ENCODE measurements around the gene MRPL4.

Gene MRPL4

DNA sequence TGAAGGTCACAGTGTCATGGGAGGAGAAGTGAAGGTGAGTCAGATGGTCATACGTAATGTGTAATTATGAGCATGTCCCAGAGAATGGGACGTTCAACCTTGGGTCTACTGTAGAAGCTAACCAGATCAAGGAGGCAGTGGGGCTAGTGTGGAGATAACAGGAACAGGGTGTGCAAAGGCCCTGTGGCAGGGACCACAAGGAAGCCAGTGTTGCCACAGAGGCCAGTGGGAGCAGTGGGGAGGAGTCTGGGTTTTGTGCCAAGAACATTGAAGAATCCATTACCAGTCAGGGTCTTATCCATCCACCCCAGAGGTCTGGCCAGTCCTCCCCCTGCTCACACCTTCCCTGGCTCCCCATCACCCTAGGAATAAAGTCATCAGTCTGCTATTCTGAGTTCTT is 3.3 kb downstream of the MRPL4 start:
- in situ Hi-C loops (cut with HindIII; ENCODE audit: low pct_ligation_motif_present, low pct_unique_long_range_greater_than_20kb, low sequenced_read_pairs) = no loop called here
- no peak for DNase-seq

DNA sequence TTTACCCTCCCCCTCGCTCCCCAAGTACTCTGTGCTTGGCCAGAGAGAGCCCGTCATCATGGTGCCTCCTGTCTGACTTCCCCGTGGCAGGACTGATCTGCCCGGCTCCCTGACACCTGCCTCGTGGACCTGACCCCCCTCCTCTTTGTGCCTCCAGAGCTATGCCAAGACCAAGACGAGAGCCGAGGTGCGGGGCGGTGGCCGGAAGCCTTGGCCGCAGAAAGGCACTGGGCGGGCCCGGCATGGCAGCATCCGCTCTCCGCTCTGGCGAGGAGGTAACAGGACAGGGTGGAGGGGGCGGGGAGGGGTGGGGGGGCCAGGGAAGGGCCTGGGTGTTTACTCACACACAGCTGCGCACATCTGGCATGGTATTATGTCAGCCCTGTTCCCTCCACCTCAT is 4.5 kb downstream of the MRPL4 start:
- in situ Hi-C loops (cut with HindIII; ENCODE audit: low pct_ligation_motif_present, low pct_unique_long_range_greater_than_20kb, low sequenced_read_pairs) = no loop called here
- DNase-seq = no peak

DNA sequence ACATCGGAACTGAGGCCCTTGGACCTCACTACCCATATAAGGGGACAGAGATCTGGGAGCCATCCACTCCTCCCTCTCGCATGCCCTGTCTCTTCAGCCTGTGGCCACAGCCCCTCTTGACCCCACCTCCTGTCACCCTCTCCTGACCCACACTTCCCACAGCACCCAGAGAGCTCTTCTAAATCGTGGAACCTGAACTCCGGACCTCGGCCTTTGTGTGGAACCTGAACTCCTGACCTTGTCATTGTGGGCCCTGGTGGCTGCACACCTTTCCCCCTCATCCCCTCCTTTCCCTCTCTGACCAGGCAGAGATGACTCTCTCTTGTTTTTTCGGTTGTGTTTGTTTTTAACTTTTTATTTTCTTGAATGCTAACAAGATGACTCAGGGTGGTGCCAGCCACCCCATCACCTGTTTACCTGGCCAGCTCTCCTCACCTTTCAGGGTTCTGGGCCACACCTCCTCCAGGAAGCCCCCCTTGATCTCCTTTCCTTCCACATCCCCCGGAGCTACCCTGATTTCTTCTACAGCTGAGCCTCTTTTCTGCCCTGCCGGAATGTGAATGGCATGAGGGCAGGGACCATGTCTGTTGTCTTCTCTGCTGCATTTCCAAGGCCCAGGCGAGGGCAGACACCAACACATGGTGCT is 5.1 kb downstream of the MRPL4 start:
- in situ Hi-C loops (cut with HindIII; ENCODE audit: low pct_ligation_motif_present, low pct_unique_long_range_greater_than_20kb, low sequenced_read_pairs) = no loop called here
- no peak for DNase-seq

DNA sequence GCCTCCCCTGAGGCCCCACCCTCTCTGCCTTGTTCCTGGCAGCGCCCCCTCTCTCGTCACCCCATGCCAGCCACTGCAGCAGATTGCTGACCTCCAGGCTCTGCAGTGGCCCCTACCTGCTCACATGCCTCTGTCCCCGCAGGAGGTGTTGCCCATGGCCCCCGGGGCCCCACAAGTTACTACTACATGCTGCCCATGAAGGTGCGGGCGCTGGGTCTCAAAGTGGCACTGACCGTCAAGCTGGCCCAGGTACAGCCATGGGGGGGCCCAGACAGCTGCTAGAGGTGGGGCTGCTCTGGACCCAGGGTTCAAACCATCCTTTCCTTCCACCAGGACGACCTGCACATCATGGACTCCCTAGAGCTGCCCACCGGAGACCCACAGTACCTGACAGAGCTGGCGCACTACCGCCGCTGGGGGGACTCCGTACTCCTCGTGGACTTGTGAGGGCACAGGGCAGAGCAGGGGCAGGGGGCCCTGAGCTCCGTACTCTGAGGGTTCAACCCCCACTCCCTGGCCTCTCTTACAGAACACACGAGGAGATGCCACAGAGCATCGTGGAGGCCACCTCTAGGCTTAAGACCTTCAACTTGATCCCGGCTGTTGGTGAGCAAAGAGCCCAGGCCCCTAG is 6.2 kb downstream of the MRPL4 start:
- in situ Hi-C loops (cut with HindIII; ENCODE audit: low pct_ligation_motif_present, low pct_unique_long_range_greater_than_20kb, low sequenced_read_pairs) = no loop called here
- DNase-seq = no peak

DNA sequence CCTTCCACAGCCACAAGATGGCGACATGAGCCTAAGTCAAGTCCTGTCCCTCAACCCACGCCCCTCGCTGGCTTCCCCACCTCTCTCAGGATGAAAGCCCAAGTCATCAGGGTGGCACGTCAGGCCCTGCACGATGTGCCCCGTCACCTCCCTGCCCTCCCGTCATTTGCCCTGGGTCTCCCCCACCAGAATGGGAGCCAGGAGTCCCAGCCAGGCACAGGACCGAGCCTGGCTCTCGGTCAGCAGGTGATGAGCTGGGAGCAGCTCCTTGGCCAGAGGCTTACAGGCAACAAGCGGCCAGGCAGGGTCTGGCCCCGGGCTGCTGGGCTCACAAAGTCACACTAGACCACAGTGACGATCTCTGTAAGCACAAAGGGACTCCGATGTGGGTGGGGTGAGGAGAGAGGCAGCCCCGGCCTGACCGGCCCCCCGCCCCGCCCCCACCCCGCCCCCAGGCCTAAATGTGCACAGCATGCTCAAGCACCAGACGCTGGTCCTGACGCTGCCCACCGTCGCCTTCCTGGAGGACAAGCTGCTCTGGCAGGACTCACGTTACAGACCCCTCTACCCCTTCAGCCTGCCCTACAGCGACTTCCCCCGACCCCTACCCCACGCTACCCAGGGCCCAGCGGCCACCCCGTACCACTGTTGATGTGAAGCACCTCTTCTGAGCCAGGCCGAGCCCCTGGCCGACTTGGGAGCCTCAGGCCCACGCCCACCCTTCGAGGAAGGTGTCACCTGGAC is 7.3 kb downstream of the MRPL4 start:
- in situ Hi-C loops (cut with HindIII; ENCODE audit: low pct_ligation_motif_present, low pct_unique_long_range_greater_than_20kb, low sequenced_read_pairs) = no loop called here
- DNase-seq = peak; percentile 83

DNA sequence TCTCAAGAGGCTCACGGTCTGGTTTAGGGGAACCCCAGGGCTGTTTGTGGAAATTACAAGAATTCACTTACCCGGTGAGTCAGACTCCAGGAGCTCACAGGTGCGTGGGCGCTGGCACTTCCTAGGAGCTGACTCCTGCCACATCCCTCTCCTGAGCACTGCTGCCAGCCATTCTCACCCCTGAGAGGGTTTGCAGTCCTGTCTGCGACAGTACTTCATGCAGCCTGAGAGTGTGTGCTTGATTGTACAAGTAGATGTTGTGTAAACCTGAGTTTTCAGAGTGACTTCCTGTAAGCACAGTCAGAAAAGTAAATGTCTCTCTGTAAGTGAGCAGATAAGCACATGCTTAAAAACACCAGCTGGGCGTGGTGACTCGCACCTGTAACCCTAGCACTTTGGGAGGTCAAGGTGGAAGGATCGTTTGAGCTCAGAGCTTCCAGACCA is 8.1 kb downstream of the MRPL4 start:
- in situ Hi-C loops (cut with HindIII; ENCODE audit: low pct_ligation_motif_present, low pct_unique_long_range_greater_than_20kb, low sequenced_read_pairs) = no loop called here
- no peak for DNase-seq

DNA sequence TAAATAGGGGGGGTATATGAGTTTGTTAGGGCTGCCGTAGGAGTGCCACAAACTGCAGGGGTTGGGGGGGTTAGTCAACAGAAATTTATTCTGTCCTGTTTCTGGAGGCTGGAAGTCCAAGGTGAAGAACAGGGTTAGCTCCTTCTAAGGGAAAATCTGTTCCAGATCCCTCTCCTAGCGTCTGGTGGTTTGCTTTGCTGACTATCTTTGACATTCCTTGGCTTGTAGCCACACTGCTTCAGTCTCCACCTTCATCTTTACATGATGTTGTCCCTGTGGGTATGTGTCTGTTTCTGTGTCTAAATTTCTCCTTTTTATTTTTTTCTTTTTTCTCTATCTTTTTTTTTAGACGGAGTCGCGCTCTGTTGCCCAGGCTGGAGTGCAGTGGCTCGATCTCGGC is 10.8 kb downstream of the MRPL4 start:
- no peak for DNase-seq
- in situ Hi-C loops (cut with HindIII; ENCODE audit: low pct_ligation_motif_present, low pct_unique_long_range_greater_than_20kb, low sequenced_read_pairs) = no loop called here

DNA sequence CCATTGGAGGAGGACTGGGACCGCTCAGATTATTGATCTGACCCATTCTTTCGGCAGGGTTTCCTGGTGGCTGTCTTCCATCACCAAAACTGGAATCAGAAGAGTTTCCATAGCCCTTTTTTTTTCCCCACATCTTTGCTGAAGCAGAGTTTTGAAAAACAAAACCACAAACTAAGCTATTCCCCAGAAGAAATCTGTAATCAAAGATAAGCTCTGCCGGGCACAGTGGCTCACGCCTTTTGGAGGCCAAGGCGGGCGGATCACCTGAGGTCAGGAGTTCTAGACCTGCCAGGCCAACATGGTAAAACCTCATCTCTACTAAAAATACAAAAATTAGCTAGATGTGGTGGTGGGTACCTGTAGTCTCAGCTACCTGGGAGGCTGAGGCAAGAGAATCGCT is 14.7 kb downstream of the MRPL4 start:
- in situ Hi-C loops (cut with HindIII; ENCODE audit: low pct_ligation_motif_present, low pct_unique_long_range_greater_than_20kb, low sequenced_read_pairs) = no loop called here

DNA sequence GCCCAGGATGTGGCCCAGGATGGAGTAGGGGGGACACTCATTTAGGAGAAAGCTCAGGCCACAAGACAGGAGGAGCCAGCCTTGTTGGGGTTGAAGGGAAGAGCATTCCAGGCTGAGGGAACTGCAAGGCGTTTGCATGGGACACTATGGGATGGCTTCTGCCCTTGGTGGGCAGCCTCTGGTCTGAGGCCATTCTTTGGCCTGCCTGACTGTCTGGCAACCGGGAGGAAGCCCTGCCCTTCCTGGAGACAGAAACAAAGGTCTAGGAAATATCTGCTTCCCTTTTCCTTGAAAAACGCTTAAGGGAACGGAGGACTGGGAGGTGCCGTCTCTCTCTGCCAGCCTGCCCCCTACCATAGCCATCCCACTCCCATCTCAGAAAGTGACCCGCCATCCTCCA is 16.1 kb downstream of the MRPL4 start:
- DNase-seq = no peak
- in situ Hi-C loops (cut with HindIII; ENCODE audit: low pct_ligation_motif_present, low pct_unique_long_range_greater_than_20kb, low sequenced_read_pairs) = no loop called here

More for the DNA sequence above, 14.7 kb downstream of the MRPL4 start:
- DNase-seq = no peak

DNA sequence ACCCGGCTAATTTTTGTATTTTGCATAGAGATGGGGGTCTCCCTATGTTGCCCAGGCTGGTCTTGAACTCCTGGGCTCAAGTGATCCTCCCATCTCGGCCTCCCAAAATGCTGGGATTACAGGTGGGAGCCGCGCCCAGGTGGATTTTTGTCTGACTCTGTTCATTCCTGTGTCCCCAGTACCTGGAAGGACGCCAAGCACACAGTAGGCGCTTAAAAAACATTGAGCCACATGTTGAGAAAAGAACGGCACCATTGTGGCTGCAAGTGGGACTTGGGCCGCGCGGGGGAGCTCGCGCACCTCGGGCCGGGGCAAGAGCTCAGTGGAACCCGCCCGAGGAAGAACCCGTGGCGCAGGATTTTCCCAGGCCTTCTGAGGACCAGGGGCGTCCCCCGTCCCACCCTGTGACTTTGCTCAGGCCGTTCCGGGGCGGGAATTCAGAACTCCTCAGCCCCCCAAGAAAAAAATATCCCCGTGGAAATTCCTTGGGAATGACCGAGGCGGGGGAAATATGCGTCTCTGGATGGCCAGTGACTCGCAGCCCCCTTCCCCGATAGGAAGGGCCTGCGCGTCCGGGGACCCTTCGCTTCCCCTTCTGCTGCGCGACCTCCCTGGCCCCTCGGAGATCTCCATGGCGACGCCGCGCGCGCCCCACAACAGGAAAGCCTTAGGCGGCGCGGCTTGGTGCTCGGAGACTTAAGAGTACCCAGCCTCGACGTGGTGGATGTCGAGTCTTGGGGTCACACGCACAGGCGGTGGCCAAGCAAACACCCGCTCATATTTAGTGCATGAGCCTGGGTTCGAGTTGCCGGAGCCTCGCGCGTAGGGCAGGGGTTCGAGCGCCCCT is 17.5 kb downstream of the MRPL4 start:
- in situ Hi-C loops (cut with HindIII; ENCODE audit: low pct_ligation_motif_present, low pct_unique_long_range_greater_than_20kb, low sequenced_read_pairs) = no loop called here
- peak; percentile 65 for DNase-seq

DNA sequence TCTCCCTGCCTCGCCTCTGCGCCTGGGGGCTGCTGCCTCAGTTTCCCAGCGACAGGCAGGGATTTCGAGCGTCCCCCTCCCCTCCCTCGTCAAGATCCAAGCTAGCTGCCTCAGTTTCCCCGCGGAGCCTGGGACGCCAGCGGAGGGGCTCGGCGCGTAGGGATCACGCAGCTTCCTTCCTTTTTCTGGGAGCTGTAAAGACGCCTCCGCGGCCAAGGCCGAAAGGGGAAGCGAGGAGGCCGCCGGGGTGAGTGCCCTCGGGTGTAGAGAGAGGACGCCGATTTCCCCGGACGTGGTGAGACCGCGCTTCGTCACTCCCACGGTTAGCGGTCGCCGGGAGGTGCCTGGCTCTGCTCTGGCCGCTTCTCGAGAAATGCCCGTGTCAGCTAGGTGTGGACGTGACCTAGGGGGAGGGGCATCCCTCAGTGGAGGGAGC is 18.2 kb downstream of the MRPL4 start:
- no peak for DNase-seq
- in situ Hi-C loops (cut with HindIII; ENCODE audit: low pct_ligation_motif_present, low pct_unique_long_range_greater_than_20kb, low sequenced_read_pairs) = no loop called here

DNA sequence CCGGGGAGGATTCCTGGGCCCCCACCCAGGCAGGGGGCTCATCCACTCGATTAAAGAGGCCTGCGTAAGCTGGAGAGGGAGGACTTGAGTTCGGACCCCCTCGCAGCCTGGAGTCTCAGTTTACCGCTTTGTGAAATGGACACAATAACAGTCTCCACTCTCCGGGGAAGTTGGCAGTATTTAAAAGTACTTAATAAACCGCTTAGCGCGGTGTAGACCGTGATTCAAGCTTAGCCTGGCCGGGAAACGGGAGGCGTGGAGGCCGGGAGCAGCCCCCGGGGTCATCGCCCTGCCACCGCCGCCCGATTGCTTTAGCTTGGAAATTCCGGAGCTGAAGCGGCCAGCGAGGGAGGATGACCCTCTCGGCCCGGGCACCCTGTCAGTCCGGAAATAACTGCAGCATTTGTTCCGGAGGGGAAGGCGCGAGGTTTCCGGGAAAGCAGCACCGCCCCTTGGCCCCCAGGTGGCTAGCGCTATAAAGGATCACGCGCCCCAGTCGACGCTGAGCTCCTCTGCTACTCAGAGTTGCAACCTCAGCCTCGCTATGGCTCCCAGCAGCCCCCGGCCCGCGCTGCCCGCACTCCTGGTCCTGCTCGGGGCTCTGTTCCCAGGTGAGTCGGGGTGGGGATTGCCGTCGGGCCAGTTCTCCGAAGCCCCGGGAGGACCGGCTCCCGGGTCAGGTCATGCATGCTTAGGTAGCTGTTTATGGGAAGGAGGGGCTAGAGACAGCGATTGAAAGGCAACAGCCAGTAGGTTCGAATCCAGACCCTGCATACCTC is 18.8 kb downstream of the MRPL4 start, which contains the start of gene ICAM1:
ICAM1 (plus strand) TSS at position 505 of the 779 bp plus-strand sequence; CDS start at position 545, 40 bp downstream.
- DNase-seq = no peak
- in situ Hi-C loops (cut with HindIII; ENCODE audit: low pct_ligation_motif_present, low pct_unique_long_range_greater_than_20kb, low sequenced_read_pairs) = no loop called here

DNA sequence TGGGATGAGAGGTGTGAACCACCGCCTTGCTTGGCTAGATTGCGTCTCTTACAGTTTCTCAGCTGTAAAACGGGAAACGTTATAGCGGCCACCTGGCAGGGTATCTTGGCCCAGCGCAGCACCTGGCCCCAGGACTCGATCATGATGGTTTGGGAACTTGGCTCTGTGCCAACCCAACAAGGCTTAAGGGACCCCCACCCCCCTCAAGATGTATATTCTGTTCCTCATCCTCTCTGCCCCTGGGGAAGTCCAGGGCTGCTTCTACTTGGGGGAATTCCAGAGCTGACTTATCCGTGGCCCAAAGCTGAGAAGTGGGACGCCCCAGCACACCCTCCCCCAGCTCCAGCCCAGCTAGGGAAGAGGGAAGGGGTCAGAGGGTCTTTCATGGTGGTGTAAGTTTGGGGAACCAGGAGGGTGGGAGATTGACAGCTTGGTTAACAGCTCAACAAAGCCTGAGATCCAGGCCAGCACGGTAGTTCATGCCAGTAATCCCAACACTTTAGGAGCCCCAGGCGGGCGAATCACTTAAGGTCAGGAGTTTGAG is 19.6 kb downstream of the MRPL4 start:
- in situ Hi-C loops (cut with HindIII; ENCODE audit: low pct_ligation_motif_present, low pct_unique_long_range_greater_than_20kb, low sequenced_read_pairs) = no loop called here

DNA sequence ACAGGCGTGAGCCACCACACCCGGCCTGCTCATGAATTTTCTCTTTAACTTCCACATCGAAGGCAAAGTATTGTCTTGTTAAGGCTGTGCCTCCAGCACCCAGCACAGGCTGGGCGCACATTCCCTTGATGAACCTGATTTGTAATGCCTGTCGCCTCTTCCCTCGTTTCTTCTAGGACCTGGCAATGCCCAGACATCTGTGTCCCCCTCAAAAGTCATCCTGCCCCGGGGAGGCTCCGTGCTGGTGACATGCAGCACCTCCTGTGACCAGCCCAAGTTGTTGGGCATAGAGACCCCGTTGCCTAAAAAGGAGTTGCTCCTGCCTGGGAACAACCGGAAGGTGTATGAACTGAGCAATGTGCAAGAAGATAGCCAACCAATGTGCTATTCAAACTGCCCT is 22.6 kb downstream of the MRPL4 start:
- in situ Hi-C loops (cut with HindIII; ENCODE audit: low pct_ligation_motif_present, low pct_unique_long_range_greater_than_20kb, low sequenced_read_pairs) = no loop called here
- no peak for DNase-seq

More for the DNA sequence above, 19.6 kb downstream of the MRPL4 start:
- DNase-seq = no peak

DNA sequence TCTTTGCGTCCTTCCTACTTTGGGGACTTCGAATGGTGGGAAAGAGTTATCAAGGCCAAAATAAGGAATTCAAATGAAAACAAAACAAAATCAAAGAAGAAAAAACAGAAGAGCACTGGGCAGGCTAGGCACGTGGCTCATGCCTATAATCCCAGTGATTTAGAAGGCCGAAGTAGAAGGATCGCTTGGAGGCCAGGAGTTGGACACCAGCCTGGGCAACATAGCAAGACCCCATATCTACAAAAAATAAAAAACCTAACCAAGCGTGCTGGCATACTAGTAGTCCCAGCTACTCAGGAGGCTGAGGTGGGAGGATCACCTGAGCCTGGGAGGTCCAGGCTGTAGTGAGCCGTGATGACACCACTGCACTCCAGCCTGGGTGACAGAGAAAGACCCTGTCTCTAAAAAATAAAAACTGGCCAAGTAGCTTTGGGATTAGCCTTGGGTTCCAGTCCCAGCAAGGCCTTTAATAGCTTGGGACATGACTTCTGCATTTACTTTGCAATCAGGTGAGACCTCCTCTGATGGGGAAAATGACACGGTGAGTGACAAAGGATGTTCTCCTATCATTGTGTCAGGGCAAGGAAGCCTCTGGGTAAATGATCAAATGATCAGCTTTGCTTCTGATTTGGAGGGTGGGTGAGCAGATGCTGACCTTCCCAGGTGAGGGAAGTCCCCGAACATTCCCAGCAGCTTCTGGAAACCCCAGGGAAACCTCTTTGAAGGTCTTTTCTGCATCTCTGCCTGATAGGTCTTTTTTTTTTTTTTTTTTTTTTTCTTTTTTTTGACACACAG is 26.0 kb downstream of the MRPL4 start:
- in situ Hi-C loops (cut with HindIII; ENCODE audit: low pct_ligation_motif_present, low pct_unique_long_range_greater_than_20kb, low sequenced_read_pairs) = no loop called here

DNA sequence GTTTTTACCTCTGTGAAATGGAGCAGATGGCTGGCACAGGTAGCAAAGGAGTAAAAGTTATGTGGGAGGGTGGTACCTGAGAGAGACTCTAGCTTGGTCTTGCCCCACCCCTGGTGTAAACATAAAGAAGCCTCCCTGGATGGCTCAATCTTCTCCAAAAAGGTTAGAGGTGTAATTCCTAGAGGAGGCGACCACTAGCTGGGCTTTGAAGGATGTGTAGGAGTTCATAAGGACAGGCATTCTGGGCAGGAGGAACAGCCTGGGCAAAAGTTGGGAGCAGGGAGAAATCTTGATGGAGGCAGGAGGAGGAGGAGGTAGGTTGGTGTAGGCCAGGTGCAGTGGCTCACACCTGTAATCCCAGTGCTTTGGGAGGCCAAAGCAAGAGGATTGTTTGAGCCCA is 26.9 kb downstream of the MRPL4 start:
- no peak for DNase-seq
- in situ Hi-C loops (cut with HindIII; ENCODE audit: low pct_ligation_motif_present, low pct_unique_long_range_greater_than_20kb, low sequenced_read_pairs) = no loop called here

More for the DNA sequence above, 26.0 kb downstream of the MRPL4 start:
- no peak for DNase-seq
